CD4-positive, alpha-beta T cell treated with Interleukin-1 beta for 1 hour (primary cell): Measurements from ENCODE around the gene APCDD1.

Experiments
- DNase-seq, 2 donors: peaks; one replicate each; pipeline ENCODE4 v3.0.0-alpha.2; 2020 to 2022

APCDD1 gene

DNA sequence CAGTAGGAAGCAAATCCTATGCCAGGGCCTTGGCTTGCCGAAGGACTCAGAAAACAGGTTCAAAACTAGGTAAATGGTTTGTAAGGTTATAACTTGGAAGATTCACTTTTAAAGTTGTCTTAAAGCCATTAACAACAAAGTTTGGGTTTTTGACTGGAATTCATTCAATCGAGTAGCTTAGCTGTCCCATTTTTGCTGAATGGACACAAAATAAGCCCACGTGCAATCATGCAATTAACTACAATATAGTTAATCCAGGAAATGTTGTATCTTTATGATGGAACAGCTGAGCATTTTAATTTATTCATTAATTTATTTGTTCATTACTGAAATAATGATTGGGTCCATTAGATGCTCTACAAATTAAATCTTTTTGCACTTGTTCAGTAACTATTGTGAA, 18.3 kb upstream of the APCDD1 start:
- no peak for DNase-seq

DNA sequence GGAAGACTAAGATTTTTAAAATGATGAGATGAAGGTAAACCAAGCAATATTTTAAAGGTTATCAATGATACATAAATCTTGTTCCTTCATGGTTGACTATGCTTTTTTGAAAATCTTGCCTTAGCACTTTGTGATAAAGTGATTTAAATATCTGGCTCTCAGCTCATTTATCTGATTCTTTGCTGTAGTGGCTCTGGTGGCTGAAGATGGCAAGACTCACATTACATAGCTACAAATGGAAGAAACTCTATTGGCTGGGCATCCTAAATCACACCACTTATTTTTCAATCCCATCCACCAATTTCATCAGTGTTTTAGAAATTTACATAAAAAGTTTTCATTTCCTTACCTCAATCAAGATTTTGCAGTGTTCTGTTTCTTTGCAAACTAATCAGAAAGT, 16.6 kb upstream of the APCDD1 start:
- no peak for DNase-seq

- no peak for DNase-seq
These were observed 14.5 kb upstream of the APCDD1 start for GRCh38 chr18:10439898-10440297.

DNA sequence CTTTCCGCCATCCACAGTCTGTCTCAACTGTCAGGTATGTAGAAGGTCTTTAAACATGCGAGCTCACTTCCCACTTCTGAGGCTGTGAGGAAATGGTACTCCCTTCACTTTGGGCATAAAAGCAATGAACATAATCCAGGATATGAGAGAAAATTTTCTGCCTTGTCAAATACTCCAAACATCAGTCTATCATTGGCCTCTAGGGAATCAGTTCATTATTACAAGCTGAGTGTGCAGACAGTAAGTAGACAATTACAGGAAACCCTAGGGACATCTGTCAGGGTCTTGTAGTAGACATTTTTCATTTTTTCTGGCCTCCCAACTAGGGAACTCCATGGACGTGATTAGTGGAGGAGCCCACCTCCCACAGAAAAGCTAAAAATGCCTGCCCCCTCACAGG, 13.6 kb upstream of the APCDD1 start:
- no peak for DNase-seq

DNA sequence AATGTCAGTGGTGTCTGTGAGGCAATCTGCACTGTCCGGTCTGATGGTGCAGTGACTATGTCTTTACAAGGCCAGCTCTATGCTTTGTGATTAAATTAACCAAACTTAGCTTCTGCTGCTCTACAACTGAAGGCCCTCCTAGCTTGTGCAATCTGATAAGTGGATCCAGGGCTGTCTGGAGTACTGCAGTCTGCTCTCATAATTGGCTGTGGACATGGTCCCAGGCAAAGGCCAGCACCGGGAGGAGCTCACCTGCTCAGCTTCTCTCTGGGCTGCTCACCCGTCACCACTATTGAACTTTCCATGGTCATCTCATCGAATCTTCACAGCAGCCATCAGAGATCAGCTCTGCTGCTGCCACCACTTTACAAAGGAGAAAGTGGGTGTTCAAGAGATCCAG, 13.0 kb upstream of the APCDD1 start:
- DNase-seq = no peak

GRCh38 chr18:10442551-10442971, 11.9 kb upstream of the APCDD1 start:
- DNase-seq = no peak

- no peak for DNase-seq
These were observed 11.4 kb upstream of the APCDD1 start for GRCh38 chr18:10443001-10443400.

- DNase-seq = no peak
These were observed 10.0 kb upstream of the APCDD1 start for GRCh38 chr18:10444314-10445006.

- DNase-seq = no peak
These were observed 5.0 kb upstream of the APCDD1 start for GRCh38 chr18:10449396-10449795.

GRCh38 chr18:10450986-10451385, 3.4 kb upstream of the APCDD1 start:
- DNase-seq = no peak

GRCh38 chr18:10453261-10453805, 1.1 kb upstream of the APCDD1 start:
- no peak for DNase-seq

DNA sequence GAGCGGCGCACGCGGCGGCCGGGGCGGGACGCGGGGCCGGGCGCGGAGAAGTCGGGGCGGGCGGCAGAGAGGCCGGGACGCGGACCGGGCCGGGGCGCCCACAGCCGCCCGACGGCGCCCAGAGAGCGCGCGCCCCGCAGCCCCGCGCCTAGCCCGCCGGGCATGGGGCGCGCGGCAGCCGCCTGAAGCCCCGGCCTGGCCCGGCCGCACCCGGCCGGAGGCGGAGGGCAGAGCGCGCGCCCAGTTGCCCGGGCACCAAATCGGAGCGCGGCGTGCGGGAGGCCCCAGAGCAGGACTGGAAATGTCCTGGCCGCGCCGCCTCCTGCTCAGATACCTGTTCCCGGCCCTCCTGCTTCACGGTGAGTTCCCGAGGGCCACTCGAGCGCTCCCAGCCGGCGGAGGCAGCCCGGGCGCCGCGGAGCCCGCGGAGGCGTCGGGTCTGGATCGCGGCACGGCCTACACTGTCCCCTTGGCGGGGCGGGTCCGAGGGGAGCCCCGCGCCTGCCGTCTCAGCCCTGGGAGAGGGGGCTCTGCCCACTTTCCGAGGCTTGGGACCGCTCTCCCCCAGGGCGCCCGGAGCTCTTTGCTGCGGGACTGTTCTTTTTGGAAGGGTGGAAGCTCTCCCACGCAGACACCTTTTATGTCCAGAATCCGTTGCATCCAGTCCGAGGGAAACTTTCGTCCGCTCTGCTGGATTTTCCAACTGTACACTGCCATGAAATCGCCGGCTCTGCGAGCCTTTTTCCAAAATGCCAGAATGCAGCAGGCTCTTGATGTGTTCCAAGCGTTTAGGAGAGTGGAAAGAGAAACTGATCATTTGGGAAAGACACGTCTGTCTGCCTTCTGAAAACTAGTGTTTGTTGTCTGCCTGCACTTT, 484 bp downstream of the APCDD1 start:
- DNase-seq = no peak

- DNase-seq = no peak
These were observed 1.5 kb downstream of the APCDD1 start for GRCh38 chr18:10455726-10456453.

DNA sequence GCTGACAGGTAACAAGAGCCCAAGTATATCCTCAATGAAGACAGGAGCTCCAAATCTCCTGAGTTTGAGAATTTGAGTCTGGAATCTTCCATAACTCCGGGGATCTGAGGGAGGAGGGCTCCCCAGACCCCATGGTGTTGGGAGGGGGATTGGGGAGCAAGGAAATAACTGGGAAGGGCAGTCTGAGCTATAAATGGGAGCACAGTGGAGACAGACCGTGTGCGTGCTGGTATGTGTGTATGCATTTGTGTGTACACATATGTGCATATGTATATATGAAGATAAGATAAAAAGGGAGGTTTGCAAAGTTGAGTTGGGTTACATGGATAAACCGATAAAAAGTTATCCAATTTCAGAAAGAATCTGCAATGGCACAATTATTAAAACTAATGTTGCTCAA, 2.3 kb downstream of the APCDD1 start:
- no peak for DNase-seq

DNA sequence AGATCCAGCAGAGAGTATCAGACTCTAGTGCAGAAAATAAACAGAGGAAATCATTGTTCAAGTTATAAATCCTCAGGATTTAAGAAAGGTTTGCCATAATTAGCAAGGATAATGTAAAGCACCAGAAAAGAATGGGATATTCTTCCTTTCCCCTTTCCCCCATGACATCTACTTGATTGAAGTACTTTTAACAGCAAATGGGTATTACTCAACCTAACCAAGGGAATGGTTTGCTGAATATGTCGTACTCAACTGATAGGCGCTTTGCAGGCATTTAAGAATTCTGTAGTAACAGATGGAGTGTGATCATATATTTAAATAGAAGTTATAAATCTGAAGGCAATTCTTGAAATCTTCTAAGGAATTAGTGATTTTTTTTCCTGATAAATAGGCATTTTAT, 2.7 kb downstream of the APCDD1 start:
- no peak for DNase-seq

- no peak for DNase-seq
These were observed 3.3 kb downstream of the APCDD1 start for GRCh38 chr18:10457767-10458166.

DNA sequence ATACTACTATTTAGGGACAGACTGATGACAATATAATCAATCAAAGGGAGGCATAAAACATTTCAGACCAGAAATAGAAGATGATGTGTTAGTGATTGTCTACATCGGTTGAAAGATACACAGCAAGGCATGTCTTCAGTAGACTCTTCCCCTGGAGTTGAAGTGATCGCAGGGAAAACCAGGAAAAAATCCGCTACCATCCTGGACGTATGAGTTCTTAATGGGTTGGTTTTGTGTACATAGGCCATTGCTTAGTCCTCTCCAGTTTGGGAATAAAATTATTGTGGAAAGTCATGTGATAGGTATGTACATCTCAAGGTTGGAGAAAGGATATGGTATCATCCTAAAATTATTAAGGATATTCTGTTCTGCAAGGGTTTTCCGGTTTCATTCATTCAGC, 4.3 kb downstream of the APCDD1 start:
- DNase-seq = no peak

- DNase-seq = no peak
These were observed 5.2 kb downstream of the APCDD1 start for GRCh38 chr18:10459587-10459986.

DNA sequence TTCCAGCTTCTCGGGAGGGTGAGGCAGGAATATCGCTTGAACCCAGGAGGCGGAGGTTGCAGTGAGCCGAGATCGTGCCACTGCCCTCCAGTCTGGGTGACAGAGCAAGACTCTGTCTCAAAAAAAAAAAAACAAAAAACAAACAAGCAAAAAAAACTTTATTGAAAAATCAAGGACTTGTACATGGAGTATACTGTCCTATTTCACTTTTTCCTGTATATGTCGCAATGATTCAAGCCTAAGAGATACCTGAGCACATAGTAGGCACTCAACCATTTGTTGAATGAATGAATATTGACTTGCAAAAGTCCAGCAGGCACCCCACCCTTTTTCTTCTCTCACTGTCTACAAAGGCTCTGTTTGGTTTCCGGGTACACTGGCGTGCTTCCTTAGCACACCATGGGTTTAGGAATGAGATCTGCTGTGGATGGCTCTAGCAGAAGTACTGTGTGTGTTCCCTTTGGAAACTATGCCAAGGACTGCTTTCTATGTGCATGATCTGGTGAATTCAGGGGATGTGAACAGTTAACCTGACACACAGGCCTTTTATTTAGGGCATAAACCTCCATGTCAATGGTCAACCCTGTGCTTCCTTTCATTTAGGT, 6.1 kb downstream of the APCDD1 start:
- no peak for DNase-seq

DNA sequence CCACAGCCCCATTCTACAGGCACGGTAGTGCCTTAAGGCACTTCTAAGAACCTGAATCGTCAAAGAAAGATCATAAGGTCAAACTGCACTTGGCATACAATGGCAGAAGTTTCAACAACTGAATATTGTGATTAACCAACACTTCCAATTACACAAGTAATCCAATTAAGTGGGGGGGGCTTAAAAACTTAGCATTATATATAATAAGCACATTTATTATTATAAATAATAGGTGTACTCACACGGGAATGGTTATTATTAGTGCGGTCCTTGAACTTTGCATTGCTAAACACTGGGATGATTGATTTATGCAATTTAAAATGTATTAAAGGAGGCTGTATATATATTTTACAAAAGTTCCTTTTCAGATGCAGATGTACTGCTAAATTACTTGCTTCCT, 7.6 kb downstream of the APCDD1 start:
- no peak for DNase-seq

DNA sequence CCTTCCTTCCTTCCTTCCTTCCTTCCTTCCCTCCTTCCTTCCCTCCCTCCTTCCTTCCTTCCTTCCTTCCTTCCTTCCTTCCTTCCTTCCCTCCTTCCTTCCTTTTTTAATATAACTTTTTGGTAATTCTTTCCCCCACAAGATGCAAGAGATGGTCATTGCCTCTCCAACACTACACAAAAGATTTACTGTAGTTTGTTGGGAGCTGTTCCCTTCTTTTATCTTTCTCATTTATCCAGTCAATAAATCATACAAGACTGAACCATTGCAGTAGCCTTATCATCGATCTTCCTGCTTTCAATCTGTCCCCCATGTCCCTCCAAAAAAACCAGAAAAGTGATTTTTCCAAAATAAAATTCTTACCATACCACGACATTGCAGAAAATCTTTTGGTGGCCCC, 8.2 kb downstream of the APCDD1 start:
- no peak for DNase-seq

DNA sequence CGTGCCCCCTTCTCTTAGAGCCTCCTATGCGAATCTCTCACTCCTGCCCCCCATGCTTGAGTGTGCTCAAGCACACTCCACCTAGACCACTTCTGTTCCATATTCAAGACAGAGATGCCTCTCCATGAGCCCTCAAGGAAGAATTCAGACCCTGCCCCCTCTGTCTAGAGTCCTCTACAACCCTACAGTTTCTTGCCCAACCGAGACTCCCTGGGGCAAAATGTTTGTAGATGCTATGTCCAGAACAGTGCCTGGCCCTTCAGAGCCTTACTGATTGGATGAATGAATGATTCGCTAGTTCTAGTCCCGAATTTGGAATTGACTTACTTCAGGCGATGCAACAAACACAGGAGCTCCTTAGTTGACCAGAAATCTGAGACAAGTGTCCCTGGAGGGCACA, 8.7 kb downstream of the APCDD1 start:
- no peak for DNase-seq

- no peak for DNase-seq
These were observed 9.3 kb downstream of the APCDD1 start for GRCh38 chr18:10463741-10464140.
